Thyroid gland (tissue), 4 donors: Measurements from ENCODE around the gene ONECUT2. TPM values are rescaled to one million over a fixed set of nuclear protein-coding genes. Genes with fewer than 3 reads are reported as not detected.

ENCODE experiments used
- DNase-seq, 2 donors: peaks; one replicate each; pipeline ENCODE4 v3.0.0-alpha.2; 2019
- H3K27ac ChIP-seq, 3 donors: fragments of 200-600 bp; sonication (generic); 1 replicate in 2 of 3; 2 replicates in 1 of 3; pipeline ENCODE4 v1.5.1; 2016 to 2019; ENCODE audit warnings: mild to moderate bottlenecking in 1 of 3, moderate library complexity in 1 of 3
- H3K27me3 ChIP-seq: fragments of 200-600 bp; sonication (generic); one replicate; pipeline ENCODE4 v1.5.1; 2019
- H3K36me3 ChIP-seq, 2 donors: fragments of 200-600 bp; sonication (generic); one replicate each; pipeline ENCODE4 v1.5.1; 2016 to 2019
- H3K4me1 ChIP-seq, 2 donors: fragments of 200-600 bp; sonication (generic); one replicate each; pipeline ENCODE4 v1.5.1; 2017 to 2019
- H3K4me3 ChIP-seq, 3 donors: fragments of 200-600 bp; sonication (generic); replicated peaks in 1 of 3; 1 replicate in 2 of 3; 2 replicates in 1 of 3; pipeline ENCODE4 v1.5.1; 2016; ENCODE audit warnings: mild to moderate bottlenecking in 1 of 3
- H3K9me3 ChIP-seq: fragments of 200-600 bp; sonication (generic); one replicate; pipeline ENCODE4 v1.5.1; 2017
- CTCF ChIP-seq, 6 experiments: fragments of 200-600 bp in 3 of 6; fragments of 450-650 bp in 3 of 6; sonication (generic) in 3 of 6; IDR thresholded peaks; one replicate each; pipeline ENCODE4 v1.5.1; 2016 to 2019; ENCODE audit warnings: antibody characterized with exemption in 6 of 6, mild to moderate bottlenecking in 2 of 6, inconsistent platforms in 1 of 6, moderate library complexity in 1 of 6
- POLR2A ChIP-seq, 2 donors: fragments of 450-650 bp; IDR thresholded peaks; one replicate each; pipeline ENCODE4 v1.6.1; 2017; ENCODE audit warnings: antibody characterized with exemption in 2 of 2, mild to moderate bottlenecking in 2 of 2, moderate library complexity in 1 of 2
- WGBS, 2 donors: methylation state at CpG; one replicate each; pipeline ENCODE4 v1.1.5; 2017; 5-methylcytosine and 5-hydroxymethylcytosine counted together
- intact Hi-C: fragments of 100-400 bp; cut with DNase I; formaldehyde crosslinking; loops from one replicate; pipeline ENCODE4 v1.15.1; 2023
- total RNA-seq, 4 donors: library from RNA; depleted of rRNA; stranded (reverse); fragments of >200 nt; gene quantifications; one replicate each; pipeline ENCODE4 v1.2.3, GENCODE V29; 2016

Gene ONECUT2
- total RNA-seq, 4 donors from 2014 or later, result under 0.01 to 0.38 (median 0.13) TPM

GRCh38 chr18:57404345-57404744, 30.8 kb upstream of the ONECUT2 start:
- H3K36me3 ChIP-seq, result no peaks in the 10 kb centered on the region
- H3K27me3 ChIP-seq, result no peaks in the 10 kb centered on the region
- DNase-seq, result no peak
- intact Hi-C loops, result no loop called here
- H3K9me3 ChIP-seq, result no peaks in the 10 kb centered on the region
- H3K27ac ChIP-seq, result no peak overlapping the region
- no peak overlapping the region for H3K4me3 ChIP-seq
- H3K4me1 ChIP-seq, result no peaks in the 10 kb centered on the region
- TF ChIP-seq POLR2A (IDR thresholded peaks at IDR 0.05) (no peak), CTCF (IDR thresholded peaks at IDR 0.05) (no peak)

GRCh38 chr18:57409650-57410049, 25.5 kb upstream of the ONECUT2 start:
- no peak for TF ChIP-seq CTCF (IDR thresholded peaks at IDR 0.05)
- TF ChIP-seq POLR2A (IDR thresholded peaks at IDR 0.05), result no peak
- Histone ChIP-seq H3K36me3 (no peaks in the 10 kb centered on the region), H3K9me3 (no peaks in the 10 kb centered on the region), H3K27ac (no peak overlapping the region), H3K4me1 (no peaks in the 10 kb centered on the region), H3K27me3 (no peaks in the 10 kb centered on the region), H3K4me3 (no peak overlapping the region)
- DNase-seq, result no peak
- intact Hi-C loops, result no loop called here

- 64 to 66% methylated on average over 3 of the region's 3 CpGs for WGBS, 2 donors
- Histone ChIP-seq H3K4me1 (no peaks in the 10 kb centered on the region), H3K27ac (no peak overlapping the region), H3K9me3 (no peaks in the 10 kb centered on the region), H3K27me3 (no peaks in the 10 kb centered on the region), H3K4me3 (no peak overlapping the region), H3K36me3 (no peaks in the 10 kb centered on the region)
- intact Hi-C loops, result no loop called here
- no peak for DNase-seq
- TF ChIP-seq POLR2A (IDR thresholded peaks at IDR 0.05), result no peak
- no peak for TF ChIP-seq CTCF (IDR thresholded peaks at IDR 0.05)
Measured at GRCh38 chr18:57410749-57411148, 24.4 kb upstream of the ONECUT2 start.

GRCh38 chr18:57416542-57416941, 18.6 kb upstream of the ONECUT2 start:
- intact Hi-C loops, result no loop called here
- H3K4me1 ChIP-seq, result no peaks in the 10 kb centered on the region
- DNase-seq, result no peak
- no peaks in the 10 kb centered on the region for H3K27me3 ChIP-seq
- no peak overlapping the region for H3K4me3 ChIP-seq
- H3K9me3 ChIP-seq, result no peaks in the 10 kb centered on the region
- H3K36me3 ChIP-seq, result no peaks in the 10 kb centered on the region
- 80 to 81% methylated on average over 4 of the region's 4 CpGs for WGBS, 2 donors
- no peak overlapping the region for H3K27ac ChIP-seq
- TF ChIP-seq POLR2A (IDR thresholded peaks at IDR 0.05) (no peak), CTCF (IDR thresholded peaks at IDR 0.05) (no peak)

GRCh38 chr18:57422313-57422872, 12.8 kb upstream of the ONECUT2 start:
- TF ChIP-seq CTCF (IDR thresholded peaks at IDR 0.05) (no peak), POLR2A (IDR thresholded peaks at IDR 0.05) (no peak)
- no peak overlapping the region for H3K4me3 ChIP-seq
- H3K4me1 ChIP-seq, result peaks cover 0 to 2% of the 10 kb centered on the region in 2 donors
- H3K27me3 ChIP-seq, result peaks cover 6% of the 10 kb centered on the region
- H3K27ac ChIP-seq, result no peak overlapping the region
- DNase-seq, result no peak
- intact Hi-C loops, result no loop called here
- 42 to 57% methylated on average over 3 of the region's 3 CpGs for WGBS, 2 donors
- H3K9me3 ChIP-seq, result no peaks in the 10 kb centered on the region
- H3K36me3 ChIP-seq, result no peaks in the 10 kb centered on the region
